Epidermal melanocyte (primary cell): ENCODE results near the gene ADGRL3.
"Not testable (repeated sequence)": the region's sequence is repeated elsewhere in the genome, so short reads cannot be mapped to it uniquely, and the experiment has no call there.

Experiments used
- DNase-seq: peaks from one replicate; pipeline ENCODE4 v3.0.0; 2011; ENCODE audit warnings: low spot score; ENCODE audit not compliant: insufficient read length

The ADGRL3 gene

DNA sequence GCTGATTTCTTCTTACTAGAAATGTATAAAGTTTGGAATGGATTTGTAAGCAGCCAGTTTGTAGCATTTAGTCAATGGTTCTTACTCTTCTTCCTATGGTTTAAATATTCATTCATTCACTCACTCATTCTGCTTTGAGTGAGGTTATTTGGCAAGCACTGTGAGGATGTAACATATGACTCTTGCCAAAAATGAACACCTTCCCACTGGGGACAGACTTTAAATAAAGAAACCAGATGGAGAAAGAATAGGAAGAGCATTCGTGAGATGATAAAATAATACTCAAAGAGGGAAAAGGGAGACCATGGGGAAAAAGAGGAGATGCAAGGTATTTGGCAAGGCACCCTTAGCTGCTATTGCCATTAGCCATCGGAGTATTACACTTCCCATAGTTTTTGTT is 586.1 kb downstream of the ADGRL3 start:
- no peak for DNase-seq

DNA sequence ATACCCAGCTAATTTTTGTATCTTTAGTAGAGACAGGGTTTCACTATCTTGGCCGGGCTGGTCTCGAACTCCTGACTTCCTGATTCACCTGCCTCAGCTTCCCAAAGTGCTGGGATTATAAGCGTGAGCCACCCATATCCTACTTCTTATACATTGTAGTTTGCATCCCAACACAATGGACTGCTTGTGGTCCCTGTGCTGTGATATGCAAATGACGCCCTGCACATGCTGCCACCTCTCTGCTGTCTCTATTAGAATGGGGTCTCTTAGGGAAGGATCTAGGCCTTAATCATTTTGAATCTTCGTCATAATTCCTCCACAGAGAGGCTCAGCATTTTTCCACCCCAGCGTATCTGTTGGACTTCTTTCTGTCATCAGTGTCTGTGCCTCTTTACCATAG is 595.9 kb downstream of the ADGRL3 start:
- no peak for DNase-seq

DNA sequence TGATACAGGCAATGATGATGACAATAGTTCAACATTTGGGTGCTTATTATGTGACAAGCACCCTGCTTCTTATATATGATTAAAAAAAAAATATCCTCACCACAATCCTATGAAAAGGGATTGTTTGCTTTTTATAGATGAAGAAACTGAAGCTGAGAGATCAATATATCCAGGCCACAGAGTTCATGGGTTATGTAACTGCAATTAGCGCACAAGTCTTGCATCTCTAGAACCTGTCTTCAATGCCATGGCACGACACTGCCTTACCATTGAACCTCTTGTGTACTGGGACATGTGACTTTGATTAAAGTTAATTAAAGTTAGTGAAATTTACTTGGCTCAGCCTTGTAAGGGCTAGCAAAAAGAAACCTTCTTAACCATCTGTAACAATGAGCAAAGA is 599.7 kb downstream of the ADGRL3 start:
- DNase-seq: no peak

DNA sequence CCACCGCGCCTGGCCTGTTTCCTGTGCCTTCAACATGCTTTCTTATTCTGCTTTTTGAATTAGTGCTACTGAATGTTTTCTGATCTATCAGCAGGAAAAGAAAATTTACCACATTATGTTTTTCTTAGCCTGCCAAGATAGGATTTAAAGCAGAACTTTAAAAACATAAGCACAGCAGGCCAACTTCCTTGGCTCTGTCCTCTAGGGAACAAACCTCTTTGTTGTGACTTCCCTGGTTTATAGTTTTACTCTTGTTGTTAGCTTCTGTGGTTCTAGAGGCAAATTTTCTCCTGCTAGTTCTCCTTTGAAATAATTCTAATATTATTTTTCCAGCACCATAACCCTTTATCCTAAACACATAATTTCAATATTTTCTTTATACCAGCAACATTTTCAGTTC is 605.1 kb downstream of the ADGRL3 start:
- no peak for DNase-seq

DNA sequence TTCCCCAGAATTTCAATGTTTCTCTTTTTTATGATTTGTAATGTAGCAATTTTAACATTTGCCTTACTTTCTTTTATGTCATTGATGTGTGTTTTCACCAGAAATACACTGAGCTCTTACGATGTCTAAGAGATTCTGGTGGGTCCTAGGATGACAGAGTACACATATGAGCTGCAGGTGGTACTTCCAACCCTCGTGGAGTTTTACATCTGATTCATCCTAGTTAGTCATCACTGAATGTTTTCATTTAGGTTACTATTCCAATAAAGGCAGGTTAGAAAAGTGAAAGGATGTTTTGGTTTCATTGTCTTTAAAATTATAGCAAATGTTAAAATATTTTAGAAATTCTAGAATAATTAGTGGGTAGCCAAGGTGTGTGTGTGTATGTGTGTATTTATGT is 605.9 kb downstream of the ADGRL3 start:
- DNase-seq: no peak

DNA sequence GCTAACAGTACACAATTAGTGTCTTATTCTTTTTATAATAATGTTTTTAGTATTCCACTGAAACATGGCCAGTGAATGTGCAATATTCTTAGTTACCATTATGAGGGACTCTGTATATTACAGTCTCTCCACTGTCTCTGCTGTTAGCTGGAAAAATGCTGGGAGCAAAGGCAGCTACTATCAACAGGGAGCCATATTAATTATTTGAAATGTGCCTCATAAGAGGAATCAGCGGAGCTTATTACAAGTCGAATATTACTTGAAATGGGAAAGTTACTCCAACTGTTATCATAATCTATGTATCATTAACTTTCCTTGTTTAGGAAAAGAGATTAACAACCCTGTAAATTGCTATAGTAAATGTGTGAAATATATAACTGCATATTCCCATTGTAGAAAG is 612.0 kb downstream of the ADGRL3 start:
- no peak for DNase-seq

DNA sequence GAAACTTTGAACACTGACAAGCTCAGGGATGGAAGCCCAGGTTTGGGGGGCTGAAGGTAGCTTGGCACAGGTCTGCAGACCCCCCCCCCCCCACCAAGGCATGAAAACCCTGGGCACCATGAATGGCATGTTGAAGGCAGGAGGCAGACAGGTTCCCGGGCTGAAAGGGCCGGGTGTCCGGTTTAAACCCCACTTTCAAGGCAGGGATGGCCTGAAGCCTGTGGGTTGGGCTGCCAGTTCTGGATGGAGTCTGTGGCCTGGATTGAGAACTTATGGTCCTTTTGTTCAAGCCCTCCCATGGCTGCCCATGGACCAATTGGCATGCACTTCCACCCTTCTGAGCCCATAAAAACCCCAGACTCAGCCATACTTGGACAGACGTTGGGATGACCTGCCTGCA is 616.9 kb downstream of the ADGRL3 start:
- DNase-seq: no peak

DNA sequence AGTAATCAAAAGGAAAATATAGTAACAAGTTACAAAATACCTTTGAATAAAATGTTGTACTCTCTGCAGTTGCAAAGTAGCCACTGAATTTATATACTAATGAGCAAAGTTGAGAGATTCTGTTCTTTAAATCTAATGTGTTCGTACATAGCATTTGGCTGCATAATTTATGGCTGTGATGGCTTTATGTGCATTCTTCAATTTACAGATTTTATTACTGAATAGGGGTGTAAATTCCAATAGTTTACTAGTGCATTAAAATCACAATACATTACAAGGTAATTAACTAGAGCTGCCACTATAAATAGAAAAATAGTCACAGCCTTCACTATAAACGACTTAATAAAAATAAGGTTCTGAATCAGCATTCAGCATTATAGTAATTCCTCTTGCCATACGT is 620.0 kb downstream of the ADGRL3 start:
- DNase-seq: no peak

DNA sequence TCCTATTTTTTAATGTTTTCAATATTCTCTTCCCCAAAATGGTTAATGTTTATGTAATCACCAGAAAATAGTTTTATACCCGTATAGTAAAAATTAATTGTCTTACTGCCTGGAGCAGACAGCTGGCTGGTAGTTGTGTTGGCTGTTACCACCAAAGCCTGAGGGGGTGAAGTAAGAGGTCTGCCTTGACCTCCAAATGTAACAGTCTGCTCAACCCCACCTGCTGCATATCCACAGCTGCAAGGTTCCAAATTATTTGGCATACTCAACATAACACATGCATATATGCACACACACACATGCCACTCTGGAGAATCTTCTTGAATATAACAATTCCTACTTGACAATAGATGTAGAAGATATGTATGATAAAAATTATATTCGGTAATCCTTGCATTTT is 624.3 kb downstream of the ADGRL3 start:
- DNase-seq: no peak

DNA sequence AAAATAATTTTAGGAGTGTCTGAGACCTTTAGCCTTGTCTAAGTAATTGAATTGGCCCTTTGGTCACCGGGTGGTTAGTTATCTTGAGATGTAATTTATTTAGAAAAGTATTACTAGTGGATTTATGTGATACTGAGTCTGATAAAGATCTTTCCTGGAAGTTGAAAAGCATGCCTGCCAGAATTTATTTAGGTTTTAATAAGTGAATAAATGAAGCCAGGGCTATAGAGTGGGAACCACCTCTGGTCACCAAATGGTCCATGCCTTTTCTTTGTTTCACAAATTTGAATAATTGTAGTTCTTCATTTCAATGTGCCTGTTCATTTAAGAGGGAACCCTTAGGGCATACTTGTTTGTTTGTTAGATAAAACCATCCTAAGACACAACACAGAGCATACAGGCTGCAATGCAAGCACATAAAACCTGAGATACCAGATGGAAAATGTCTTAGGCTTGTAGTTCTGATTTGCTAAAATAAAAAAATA is 627.8 kb downstream of the ADGRL3 start:
- DNase-seq: no peak

DNA sequence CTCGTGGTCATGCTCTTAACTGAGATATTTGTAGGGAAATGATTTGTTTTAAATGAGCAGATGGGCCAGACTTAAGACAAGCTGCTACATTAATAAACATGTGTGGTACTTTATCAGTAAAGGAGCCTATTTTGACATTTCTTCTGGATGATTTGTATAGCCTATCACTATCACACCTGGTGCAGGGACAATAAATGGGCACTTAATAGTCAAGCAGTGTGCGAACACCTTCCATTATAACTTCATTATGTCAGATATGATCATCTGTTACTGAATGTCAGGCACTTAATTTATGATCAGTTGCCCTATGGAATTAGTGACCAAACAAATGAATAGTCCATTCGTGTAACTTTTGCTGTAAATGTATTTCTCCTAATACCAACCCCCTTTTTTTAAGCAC is 628.8 kb downstream of the ADGRL3 start:
- no peak for DNase-seq

DNA sequence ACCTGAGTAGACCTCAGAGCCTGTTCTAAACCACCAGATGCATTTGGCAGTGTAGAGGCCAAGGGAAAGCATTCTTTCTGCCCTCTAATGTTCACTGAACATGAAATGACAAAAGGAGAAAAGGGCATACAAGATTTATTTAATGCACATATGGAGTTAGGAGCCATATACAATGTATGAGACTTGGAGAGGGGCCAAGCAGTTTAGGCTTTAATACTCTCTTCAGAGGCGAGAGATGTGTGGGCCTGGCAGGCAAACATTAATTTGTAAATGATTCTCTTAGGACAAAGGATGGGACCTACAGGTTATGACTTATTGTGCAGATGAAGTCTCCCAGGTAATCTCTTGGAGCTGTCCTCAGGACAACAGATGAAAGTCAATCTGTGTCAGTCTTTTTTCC is 631.9 kb downstream of the ADGRL3 start:
- DNase-seq: no peak

DNA sequence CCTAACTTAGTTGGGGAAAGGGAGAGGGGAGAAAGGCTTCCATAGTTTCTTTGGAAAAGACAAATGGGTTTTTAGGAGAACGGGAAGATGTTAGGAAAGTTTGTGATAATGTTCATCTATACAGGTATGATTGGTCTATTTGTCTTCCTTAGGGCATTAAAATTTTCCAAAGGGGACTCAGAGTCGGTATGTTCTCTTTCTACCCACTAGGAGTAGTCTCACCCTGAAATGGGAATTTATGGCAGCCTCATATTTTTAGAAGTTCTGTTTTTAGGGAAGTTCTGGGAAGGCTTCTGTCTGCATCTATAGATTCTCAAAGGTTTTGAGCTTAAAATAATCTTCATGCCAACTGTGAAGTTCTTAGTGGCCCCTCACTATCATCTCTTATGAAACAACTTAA is 637.3 kb downstream of the ADGRL3 start:
- DNase-seq: no peak

DNA sequence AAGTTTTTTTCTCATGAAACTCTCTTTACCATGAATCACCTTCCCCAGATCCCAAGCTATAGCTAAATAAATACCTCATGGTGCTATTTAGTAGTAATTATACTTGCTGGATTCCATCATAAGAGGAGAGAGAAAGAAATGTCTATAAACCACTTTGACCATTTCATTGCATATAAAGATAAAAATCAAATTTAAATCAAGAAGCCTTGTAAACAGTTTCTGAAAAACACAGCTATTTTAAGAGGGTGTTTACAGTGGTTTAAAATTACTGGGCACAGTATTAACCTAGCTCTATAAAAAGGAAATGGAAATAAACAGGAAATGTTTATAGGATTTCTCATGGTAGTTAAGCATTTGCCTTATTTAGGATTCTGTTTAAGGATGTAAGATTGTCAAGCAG is 637.9 kb downstream of the ADGRL3 start:
- no peak for DNase-seq

DNA sequence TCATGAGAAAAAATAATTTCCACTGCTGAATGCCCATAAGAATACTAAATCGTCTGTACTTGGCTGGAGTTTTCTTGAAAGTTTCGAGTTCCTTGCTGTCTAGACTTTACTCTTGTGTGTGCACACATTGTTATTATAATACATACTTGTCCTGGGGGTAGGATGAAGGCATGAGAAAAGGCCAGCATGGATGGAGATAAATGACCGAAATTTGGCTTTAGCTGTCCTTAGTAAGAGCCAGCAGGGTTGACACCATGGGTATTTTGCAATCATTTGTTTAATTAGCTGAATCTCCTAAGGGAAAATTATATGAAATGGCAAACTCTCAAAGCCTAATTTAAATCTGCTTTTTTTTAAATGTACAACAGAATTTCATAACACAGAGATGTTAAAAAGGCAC is 641.6 kb downstream of the ADGRL3 start:
- DNase-seq: no peak

DNA sequence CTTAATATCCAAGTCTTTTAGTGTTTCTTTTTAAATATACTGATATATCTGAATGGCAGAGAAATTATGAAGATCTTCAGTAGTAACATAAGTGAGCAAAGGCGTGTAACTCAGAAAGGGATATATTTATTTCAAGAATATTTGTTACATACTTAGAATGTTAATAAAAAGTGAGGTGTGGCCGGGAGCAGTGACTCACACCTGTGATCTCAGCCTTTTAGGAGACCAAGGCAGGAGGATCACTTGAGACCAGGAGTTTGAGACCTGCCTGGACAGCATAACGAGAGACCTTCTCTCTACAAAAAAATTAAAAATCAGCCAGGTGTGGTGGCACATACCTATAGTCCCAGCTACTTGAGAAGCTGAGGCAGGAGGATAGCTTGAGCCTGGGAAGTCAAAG is 651.0 kb downstream of the ADGRL3 start:
- no peak for DNase-seq

DNA sequence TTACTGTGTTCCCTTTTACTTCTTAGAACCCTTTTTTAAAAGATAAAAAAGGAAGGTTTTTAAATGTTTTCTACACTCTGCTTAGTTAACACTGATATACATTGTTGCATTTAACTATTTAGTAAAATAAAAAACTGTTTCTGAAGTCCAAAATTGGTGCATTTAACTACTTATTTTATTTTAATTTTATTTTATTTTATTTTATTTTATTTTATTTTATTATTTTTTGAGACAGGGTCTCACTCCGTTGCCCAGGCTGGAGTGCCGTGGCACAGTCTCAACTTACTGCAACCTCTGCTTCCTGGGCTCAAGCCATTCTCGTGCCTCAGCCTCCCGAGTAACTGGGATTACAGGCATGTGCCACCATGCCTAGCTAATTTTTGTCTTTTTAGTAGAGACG is 652.0 kb downstream of the ADGRL3 start:
- not testable (repeated sequence) for DNase-seq

DNA sequence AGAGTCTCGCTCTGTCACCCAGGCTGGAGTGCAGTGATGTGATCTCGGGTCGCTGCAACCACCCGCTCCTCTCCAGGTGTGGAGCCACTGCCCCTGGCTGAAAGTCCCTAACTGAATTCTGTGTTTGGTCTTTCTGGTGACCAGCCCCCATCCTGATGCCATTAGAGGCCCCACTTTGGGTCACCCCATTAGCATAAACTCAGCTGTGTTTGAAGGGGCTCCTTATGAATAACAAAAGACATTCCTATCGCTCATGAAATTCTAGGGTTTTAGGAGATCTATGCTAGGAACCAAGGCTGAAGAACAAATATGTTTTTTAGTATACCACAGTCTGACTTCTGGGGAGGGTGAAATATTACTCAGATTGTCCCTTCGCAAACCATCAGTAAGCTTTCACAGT is 652.9 kb downstream of the ADGRL3 start:
- no peak for DNase-seq

DNA sequence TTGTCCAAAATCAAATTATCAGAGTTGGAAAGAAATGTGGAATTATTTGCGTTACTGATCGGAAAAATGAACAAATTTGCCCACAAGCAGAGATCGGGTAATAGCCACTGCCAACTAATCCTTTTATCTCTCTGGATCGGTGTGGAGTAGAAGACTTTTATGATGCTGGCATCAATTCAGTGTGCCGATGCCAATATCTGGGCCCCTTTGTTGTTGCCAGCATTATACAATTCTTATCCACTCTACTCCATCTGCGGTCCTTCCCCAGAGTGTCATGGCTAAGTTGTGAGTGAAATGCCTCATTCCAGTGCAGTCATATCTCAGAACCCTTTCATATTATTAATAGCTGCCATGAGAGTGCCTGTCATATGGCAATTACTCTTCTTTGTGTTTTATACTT is 660.2 kb downstream of the ADGRL3 start:
- DNase-seq: no peak

DNA sequence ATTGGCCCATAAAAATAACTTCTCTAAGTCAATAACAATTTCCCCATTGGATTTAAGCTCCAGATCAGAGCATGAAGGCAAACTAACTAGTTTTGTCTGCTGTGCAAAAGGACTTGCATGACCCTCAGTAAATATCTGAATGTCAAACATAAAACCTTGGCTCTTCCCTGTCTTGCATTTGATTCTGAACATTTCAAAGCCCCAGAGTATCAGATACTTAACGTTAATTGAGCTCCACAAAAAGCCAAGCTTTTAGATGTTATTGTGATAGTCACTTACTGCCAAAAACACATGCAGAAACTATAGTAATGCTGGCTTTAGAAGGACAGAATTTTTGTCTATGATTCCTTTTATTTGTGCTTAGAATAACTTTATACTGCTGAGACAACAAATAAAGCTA is 664.2 kb downstream of the ADGRL3 start:
- no peak for DNase-seq

DNA sequence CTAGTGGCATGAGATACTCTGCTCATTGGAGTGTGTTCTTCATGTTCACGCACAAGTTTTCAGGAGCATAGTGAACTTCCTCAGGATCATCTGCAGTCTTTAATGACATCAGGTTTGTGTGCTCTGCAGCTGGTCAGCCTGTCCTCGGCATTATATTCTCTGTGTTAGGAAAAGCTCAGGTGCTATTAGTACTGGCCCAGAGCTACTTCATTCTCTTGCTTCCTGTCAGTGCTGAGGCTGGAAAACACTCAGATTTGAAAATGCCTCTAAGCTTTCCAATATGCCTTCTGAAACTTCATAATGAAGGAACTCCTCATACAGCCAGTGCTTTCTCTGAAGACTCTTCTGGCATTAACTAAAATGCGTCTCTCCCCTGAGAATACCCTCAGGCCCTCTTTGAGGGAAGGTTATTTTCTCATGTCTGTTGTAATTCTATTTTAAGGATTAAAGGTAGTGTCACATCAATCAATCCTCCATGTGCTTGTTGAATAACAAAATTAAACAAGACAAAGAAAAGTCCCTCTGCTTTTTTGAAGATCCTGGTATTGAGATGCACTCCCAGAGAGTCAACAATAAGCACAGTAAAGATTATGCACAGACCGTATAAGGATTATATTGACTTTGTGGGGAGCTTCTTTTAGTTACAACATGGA is 666.4 kb downstream of the ADGRL3 start:
- DNase-seq: no peak

DNA sequence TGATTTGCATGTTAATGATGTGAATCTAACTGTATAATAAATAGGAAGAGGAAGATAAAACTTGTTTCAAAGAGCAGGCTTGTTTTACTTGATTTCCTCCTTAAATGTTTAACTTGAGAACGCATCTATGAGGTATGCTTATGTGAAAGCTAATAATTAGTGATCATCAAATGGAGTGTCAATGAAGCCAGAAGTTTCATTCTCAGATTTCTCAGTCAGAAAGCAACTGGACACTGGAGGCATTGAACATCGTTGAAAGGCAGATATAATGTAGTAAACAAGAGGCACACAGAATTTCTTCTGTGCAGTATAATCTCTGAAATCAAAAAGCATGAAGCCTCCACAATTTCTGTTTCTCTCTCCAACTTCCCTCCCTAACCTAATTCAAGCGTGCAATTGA is 672.9 kb downstream of the ADGRL3 start:
- no peak for DNase-seq

DNA sequence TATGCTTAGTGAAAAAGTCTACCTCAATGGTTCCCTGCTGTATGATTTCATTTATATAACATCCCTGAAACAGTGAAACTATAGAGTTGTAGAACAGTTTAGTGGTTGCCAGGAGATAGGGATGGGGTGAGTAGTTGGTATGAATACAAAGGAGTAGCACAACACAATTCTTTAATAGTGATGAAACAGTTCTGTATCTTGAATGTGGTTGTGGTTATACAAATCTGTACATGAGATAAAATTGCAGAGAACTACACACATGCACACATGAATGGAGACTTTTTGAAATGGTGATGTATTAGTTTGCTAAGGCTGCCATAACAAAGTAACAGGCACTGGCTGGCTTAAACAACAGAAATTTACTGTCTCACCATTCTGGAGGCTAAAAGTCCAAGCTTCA is 677.1 kb downstream of the ADGRL3 start:
- no peak for DNase-seq

DNA sequence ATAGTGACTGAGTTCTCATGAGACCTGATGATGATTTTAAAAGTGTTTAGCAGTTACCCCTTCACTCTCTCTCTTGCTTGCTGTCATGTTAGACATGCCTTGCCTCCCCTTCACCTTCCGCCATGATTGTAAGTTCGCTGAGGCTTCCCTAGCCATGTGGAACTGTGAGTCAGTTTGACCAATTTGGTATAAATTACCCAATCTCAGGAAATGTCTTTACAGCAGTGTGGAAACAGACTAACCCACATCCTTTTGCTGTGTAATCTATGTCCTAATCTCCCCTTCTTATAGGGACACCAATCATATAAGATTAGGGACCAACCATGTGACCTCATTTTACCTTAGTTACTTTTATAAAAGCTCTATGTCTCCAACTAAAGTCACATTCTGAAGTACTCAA is 677.8 kb downstream of the ADGRL3 start:
- no peak for DNase-seq
